Stimulated activated CD4-positive, alpha-beta T cell treated with anti-CD3 and anti-CD28 coated beads, Interleukin-2, amount 100 ng/mL, for 24 hours (primary cell): ENCODE results near the gene CNBD2.
"Not testable (repeated sequence)": the region's sequence is repeated elsewhere in the genome, so short reads cannot be mapped to it uniquely, and the experiment has no call there.

Experiments used
- DNase-seq, 2 donors: peaks; one replicate each; pipeline ENCODE4 v3.0.0-alpha.2; 2020

Gene CNBD2

GRCh38 chr20:36028106-36028808 is 59.9 kb downstream of the CNBD2 start:
- no peak for DNase-seq

- DNase-seq, result no peak
Measured at GRCh38 chr20:36030149-36030548, 61.8 kb downstream of the CNBD2 start.

DNA sequence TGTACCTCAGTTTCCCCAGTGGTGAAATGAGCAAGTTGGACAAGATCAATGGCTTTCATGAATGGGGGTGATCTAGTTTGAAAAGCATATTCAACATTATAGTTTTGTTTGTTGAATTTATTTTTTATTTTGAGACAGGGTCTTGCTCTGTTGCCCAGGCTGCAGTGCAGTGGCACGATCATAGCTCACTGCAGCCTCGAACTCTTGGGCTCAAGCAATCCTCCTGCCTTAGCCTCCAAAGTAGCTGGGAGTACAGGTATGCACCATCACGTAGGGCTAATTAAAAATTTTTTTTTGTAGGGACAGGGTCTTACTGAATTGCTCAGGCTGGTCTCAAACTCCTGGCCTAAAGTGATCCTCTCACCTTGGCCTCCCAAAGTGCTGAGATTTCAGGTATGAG is 63.4 kb downstream of the CNBD2 start:
- DNase-seq, result no peak

- no peak for DNase-seq
Measured at GRCh38 chr20:36034875-36035274, 66.5 kb downstream of the CNBD2 start.

GRCh38 chr20:36035745-36036144 is 67.4 kb downstream of the CNBD2 start:
- DNase-seq, result no peak

GRCh38 chr20:36036688-36037087 is 68.3 kb downstream of the CNBD2 start:
- DNase-seq, result no peak

DNA sequence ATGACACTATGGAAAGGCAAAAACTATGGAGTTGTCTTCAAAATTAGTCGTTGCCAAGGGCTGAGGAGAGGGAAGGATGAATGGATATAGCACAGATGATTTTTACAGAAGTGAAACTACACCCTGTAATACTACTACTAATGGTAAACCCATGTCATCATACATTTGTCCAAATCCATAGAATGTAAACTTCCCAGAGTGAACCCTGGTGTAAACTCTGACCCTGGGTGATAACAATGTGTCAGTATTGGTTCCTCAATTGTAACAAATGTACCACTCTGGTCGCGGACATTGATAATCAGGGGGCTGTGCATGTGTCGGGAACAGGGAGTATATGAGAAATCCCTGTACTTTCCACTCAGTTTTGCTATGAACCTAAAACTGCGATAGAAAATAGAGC is 72.2 kb downstream of the CNBD2 start:
- no peak for DNase-seq

GRCh38 chr20:36043441-36043840 is 75.1 kb downstream of the CNBD2 start:
- DNase-seq, result no peak

DNA sequence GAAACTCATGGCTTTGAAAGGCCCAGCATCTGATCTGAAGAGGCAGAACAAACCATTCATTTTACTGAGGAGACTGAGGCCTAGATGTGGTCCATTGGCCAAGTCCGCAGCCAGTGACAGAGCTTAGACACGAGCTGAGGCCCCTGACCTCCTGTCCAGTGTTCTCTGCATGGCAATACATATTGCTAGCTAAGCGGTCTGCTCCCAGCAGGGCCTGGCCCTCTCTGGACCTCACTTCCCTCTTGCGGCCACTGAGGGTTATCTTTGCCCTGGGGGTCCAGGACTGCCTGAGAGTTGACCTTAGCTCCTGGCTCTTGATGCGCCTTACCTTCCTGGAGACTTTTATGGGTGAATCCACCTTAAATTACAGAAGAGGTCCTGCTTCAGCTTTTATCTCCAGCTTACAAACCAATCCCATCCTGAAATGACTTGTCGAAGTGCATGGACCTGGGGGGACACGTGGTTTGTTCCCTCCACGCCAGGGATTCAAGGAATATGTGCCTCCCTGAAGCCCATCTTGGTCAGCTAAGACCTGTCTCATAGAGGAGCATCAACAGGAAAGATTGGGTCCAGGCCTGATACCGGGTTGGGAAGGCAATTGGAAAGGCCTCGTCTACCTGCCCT is 75.6 kb downstream of the CNBD2 start:
- DNase-seq, result no peak

- no peak for DNase-seq
Measured at GRCh38 chr20:36045373-36045714, 77.0 kb downstream of the CNBD2 start.

- not testable (repeated sequence) for DNase-seq
Measured at GRCh38 chr20:36046073-36046798, 77.8 kb downstream of the CNBD2 start.

GRCh38 chr20:36049408-36049807 is 81.0 kb downstream of the CNBD2 start:
- not testable (repeated sequence) for DNase-seq

- peak; percentile 94 to 96 for DNase-seq
Measured at GRCh38 chr20:36050436-36051317, 82.3 kb downstream of the CNBD2 start.

DNA sequence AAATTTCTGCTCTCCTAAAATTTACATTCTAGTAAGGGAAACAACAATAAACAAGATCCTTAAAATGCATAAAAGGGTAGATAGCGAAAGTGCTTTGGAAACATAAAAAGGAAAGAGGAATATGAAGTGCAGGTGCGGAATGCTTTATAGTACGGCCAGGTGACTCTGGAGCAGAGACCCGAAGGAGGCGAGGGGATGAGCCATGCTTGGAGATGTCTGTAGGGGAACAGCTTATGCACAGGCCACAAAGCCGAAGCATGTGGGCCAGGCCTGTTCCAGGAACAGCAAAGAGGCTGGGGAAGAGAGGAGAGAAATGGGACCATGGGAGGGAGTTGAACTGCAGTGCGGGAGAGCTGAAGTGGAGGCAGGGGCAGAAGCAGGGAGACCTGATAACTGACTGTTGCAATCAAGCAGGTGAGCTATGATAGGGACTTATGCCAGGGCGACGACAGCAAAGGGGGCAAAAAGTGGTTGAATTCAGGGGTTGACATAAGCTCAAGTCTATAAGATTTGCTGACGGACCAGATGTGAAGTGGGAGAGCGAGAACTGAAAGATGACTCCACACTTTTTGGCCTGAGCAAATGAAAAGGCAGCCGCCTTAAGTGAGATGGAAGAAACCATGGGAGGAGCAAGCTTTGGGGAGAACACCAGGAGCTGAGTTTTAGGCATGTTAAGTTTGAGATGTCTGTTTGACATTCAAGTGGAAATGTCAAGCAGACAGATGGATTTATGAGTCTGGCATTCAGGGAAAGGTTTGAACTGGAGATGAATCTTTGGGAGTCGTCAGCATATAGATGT is 83.1 kb downstream of the CNBD2 start:
- DNase-seq, result no peak

DNA sequence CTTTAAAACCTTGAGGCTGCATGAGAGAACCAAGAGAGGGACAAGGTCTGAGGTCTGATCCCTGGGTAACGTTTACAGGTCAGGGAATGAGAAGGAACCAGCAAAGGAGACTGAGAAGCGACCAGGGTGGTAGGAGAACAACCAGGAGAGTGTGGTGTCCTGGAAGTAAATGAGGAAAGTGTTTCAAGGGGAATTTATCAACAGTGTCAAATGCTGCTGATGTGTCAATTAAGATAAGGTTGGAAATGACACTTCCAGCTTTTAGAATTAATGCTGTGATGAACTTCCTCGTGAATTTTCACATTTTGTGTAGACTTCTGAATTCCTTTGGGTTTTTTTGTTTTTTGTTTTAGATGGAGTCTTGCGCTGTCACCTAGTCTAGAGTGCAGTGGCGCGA is 83.7 kb downstream of the CNBD2 start:
- no peak for DNase-seq

DNA sequence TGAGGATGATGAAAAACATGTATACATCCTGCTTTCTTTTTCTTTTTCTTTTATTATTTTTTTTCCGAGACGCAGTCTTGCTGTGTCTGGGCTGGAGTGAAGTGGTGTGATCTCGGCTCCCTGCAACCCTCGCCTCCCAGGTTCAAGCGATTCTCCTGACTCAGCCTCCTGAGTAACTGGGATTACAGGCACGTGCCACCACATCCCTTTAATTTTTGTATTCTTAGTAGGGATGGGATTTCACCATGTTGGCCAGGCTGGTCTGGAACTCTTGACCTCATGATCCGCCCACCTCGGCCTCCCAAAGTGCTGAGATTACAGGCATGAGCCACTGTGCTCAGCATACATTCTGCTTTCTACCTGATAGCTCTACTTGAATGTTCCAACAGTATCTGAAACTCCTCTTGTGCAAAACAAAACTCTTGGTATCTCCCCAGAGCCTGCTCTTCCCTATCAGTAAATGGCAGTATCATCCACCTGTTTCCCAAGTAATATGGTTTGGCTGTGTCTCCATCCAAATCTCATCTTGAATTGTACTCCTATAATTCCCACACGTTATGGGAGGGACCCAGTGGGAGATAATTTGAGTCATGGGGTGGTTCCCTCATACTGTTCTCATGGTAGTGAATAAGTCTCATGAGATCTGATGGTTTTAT is 85.6 kb downstream of the CNBD2 start:
- not testable (repeated sequence) for DNase-seq

GRCh38 chr20:36055145-36055544 is 86.8 kb downstream of the CNBD2 start:
- no peak for DNase-seq

DNA sequence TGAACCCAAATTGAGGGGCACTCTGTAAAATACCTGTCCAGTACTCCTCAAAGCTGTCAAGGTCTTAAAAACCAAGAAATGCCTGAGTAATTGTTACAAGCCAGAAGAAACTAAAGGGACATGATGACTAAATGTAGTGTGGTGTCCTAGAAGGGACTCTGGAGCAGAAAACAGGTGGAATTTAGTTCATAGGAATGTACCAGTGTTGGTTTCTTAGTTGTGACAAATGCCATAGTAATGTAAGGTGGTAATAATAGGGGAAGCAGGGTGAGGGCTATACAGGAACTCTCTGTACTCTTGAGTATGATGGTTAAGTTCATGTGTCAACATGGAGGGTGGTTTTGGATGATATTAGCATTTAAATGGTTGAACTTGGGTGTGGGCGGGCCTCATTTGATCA is 92.3 kb downstream of the CNBD2 start:
- no peak for DNase-seq

DNA sequence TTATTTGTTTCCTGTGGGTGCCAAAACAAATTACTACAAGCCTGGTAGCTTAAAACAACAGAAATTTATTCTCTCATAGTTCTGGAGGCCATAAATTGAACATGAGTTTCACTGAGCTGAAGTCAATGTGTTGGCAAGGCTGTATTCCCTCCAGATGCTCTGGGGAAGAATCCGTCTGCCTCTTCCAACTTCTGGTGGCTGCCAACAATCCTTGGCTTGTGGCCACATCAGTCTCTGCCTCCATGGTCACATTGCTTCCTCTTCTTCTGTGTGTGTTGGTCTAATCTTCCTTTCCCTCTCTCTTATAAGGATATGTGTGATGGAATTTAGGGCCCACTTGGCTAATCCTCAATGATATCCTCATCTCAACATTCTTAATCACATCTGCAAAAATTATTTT is 93.4 kb downstream of the CNBD2 start:
- no peak for DNase-seq

DNA sequence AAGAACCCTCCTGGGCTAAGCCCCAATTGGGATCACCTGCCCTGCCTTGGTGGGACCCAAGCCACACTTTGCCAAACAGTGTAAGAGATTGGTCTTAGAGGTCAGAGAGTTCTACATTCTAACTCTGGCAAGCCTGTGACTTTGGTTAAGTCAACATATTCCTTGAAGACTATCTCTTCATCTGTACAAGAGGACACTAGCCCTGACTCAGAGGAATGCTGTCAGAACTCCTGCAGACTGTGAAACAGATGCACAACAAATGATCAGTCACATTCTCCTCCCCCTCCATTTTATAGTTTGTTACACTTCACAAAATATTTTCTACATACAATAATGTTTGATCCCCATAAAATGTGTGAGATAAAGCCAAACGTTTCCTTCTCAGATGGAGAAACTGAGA is 94.4 kb downstream of the CNBD2 start:
- DNase-seq, result no peak

- DNase-seq, result no peak
Measured at GRCh38 chr20:36063916-36064657, 95.7 kb downstream of the CNBD2 start.
